Measurements from ENCODE around the gene SLC6A6. TPM values are rescaled to one million over a fixed set of nuclear protein-coding genes. Genes with fewer than 3 reads are reported as not detected.

SLC6A6 gene
- total and polyA plus RNA-seq, 11 donors: 9.1 to 121 (median 34.9) TPM

DNA sequence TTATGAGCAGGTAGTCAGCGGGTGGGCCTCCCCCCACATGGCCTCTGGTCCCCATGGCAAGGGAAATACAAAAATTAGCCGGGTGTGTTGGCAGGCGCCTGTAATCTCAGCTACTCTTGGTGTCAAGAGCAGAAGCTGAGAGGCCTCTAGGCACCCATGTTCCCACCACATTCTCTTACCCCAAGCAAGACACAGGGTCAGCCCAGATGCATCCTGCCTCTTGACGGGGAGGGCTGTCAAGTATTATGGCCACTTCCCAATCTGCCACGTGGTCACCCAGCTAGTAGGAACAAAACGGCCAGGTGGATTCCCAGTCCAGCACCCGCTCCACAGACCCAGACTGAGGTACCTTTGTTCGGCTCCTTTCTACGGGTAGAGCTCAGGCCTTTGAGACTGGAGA is 16.2 kb upstream of the SLC6A6 start:
- DNase-seq (no peak), ATAC-seq (peak in 2 of 4 donors; percentile 21 to 25)
- Histone ChIP-seq H3K4me1 (peaks cover 0 to 10% (median 0%) of the 10 kb centered on the region in 12 donors), H3K4me3 (no peak overlapping the region), H3K9me3 (peaks cover 0 to 2% (median 0%) of the 10 kb centered on the region in 12 donors), H3K27me3 (peaks cover 0 to 8% (median 0%) of the 10 kb centered on the region in 9 donors), H3K36me3 (no peaks in the 10 kb centered on the region), H3K27ac (no peak overlapping the region)
- intact Hi-C loops (cut with DNase I): no loop called here
- WGBS, 4 donors: 65 to 75% (median 72%) methylated on average over 8 to 9 of the region's 9 CpGs
- TF ChIP-seq POLR2A (IDR thresholded peaks at IDR 0.05): no peak
- TF ChIP-seq, protein P1, sequence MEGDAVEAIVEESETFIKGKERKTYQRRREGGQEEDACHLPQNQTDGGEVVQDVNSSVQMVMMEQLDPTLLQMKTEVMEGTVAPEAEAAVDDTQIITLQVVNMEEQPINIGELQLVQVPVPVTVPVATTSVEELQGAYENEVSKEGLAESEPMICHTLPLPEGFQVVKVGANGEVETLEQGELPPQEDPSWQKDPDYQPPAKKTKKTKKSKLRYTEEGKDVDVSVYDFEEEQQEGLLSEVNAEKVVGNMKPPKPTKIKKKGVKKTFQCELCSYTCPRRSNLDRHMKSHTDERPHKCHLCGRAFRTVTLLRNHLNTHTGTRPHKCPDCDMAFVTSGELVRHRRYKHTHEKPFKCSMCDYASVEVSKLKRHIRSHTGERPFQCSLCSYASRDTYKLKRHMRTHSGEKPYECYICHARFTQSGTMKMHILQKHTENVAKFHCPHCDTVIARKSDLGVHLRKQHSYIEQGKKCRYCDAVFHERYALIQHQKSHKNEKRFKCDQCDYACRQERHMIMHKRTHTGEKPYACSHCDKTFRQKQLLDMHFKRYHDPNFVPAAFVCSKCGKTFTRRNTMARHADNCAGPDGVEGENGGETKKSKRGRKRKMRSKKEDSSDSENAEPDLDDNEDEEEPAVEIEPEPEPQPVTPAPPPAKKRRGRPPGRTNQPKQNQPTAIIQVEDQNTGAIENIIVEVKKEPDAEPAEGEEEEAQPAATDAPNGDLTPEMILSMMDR (IDR thresholded peaks at IDR 0.05): no peak

DNA sequence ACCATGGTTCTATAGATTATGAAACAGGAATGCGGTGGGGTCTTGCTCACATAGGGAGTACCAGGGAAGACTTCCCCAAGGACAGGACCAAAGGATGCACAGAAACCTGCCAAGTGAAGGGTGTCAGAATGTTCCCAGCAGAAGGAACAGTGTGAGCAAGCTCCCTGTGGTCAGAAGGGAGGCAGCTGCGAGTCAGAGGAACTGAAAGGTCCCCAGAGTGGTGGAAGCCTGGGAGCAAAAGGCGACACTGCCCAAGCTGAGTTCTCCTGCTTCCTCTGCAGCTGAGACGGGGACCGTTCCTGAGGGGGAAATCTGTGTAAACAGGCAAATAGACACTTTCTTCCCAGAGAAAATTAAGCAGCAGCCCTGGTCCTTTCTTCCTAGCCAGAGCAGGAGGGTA is 14.2 kb upstream of the SLC6A6 start:
- no peak overlapping the region for H3K4me3 ChIP-seq
- no peak overlapping the region for H3K27ac ChIP-seq
- TF ChIP-seq, protein P1 (IDR thresholded peaks at IDR 0.05): no peak
- TF ChIP-seq POLR2A (IDR thresholded peaks at IDR 0.05): no peak
- peak in 1 of 5 donors; percentile 56 for DNase-seq
- peaks cover 0 to 2% (median 0%) of the 10 kb centered on the region in 12 donors for H3K9me3 ChIP-seq
- peak in 2 of 4 donors; percentile 39 to 57 for ATAC-seq
- peaks cover 0 to 15% (median 1%) of the 10 kb centered on the region in 12 donors for H3K4me1 ChIP-seq
- no peaks in the 10 kb centered on the region for H3K36me3 ChIP-seq
- WGBS, 4 donors: 62 to 65% (median 64%) methylated on average over 5 of the region's 5 CpGs
- intact Hi-C loops (cut with DNase I): no loop called here
- H3K27me3 ChIP-seq: peaks cover 0 to 12% (median 0%) of the 10 kb centered on the region in 9 donors

DNA sequence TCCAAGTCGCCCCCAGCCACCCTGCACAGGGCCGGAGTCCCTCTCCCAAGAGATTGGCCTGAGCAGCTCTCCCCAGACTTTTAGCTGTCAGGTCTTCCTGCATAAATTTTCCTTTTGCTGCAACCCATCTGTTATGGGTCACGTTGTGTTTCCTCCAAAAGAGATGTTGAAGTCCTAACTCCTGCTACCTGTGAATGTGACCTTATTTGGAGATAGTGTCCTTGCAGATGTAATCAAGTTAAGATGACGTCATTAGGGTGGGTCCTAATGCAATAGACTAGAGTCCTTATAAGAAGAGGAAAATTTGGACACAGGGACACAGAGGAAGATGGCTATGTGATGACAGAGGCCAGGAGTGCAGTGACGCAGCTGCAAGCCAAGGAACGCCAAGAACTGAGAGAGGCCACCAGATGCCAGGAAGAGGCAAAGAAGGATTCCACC is 13.2 kb upstream of the SLC6A6 start:
- peaks cover 0 to 15% (median 1%) of the 10 kb centered on the region in 12 donors for H3K4me1 ChIP-seq
- WGBS, 4 donors: 69 to 79% (median 74%) methylated on average over 6 of the region's 6 CpGs
- intact Hi-C loops (cut with DNase I): no loop called here
- DNase-seq: no peak
- peaks cover 0 to 2% (median 0%) of the 10 kb centered on the region in 12 donors for H3K9me3 ChIP-seq
- peaks cover 0 to 12% (median 0%) of the 10 kb centered on the region in 9 donors for H3K27me3 ChIP-seq
- H3K4me3 ChIP-seq: no peak overlapping the region
- ATAC-seq: no peak
- H3K36me3 ChIP-seq: no peaks in the 10 kb centered on the region
- no peak overlapping the region for H3K27ac ChIP-seq
- TF ChIP-seq, protein P1 (IDR thresholded peaks at IDR 0.05): no peak
- TF ChIP-seq POLR2A (IDR thresholded peaks at IDR 0.05): no peak

DNA sequence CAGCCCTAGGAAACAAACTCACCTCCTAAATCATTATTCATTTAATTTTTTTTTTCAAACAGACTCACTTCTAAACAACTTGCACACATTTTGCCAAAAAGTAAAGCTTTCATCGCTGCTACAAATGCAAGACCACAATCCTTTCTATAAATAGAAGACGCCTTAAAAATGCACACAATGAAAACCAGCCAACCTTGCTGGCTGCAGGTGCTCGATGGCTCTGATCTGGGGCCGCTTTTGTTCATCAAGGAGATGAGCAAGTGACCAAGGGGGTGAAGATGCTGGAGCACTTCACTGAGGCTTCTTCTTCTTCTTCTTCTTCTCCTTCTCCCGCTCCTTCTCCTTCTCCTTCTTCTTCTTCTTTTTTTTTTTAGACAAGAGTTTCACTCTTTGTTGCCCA is 12.7 kb upstream of the SLC6A6 start:
- Histone ChIP-seq H3K27ac (no peak overlapping the region), H3K27me3 (peaks cover 0 to 12% (median 0%) of the 10 kb centered on the region in 9 donors), H3K36me3 (no peaks in the 10 kb centered on the region), H3K4me1 (peaks cover 0 to 15% (median 1%) of the 10 kb centered on the region in 12 donors), H3K9me3 (peaks cover 0 to 2% (median 0%) of the 10 kb centered on the region in 12 donors), H3K4me3 (no peak overlapping the region)
- WGBS, 4 donors: 59 to 80% (median 69%) methylated on average over 5 of the region's 5 CpGs
- no peak for DNase-seq
- no peak for ATAC-seq
- intact Hi-C loops (cut with DNase I): loop anchor here in 1 of 10 donors (5.0 kb wide), 1 partner anchor 127 kb away; no protein-coding TSS in a partner anchor
- TF ChIP-seq, protein P1 (IDR thresholded peaks at IDR 0.05): no peak
- TF ChIP-seq POLR2A (IDR thresholded peaks at IDR 0.05): no peak
